HG03039 (cell line): Measurements from ENCODE around the gene CACNB4.
"Not testable (repeated sequence)": the region's sequence is repeated elsewhere in the genome, so short reads cannot be mapped to it uniquely, and the experiment has no call there.

ENCODE experiments used
- ATAC-seq: cut with Tn5 transposase; IDR thresholded peaks from one replicate; pipeline ENCODE4 v1.9.1; 2021; ENCODE audit warnings: mild to moderate bottlenecking, moderate library complexity; ENCODE audit not compliant: unreplicated experiment

CACNB4 gene

DNA sequence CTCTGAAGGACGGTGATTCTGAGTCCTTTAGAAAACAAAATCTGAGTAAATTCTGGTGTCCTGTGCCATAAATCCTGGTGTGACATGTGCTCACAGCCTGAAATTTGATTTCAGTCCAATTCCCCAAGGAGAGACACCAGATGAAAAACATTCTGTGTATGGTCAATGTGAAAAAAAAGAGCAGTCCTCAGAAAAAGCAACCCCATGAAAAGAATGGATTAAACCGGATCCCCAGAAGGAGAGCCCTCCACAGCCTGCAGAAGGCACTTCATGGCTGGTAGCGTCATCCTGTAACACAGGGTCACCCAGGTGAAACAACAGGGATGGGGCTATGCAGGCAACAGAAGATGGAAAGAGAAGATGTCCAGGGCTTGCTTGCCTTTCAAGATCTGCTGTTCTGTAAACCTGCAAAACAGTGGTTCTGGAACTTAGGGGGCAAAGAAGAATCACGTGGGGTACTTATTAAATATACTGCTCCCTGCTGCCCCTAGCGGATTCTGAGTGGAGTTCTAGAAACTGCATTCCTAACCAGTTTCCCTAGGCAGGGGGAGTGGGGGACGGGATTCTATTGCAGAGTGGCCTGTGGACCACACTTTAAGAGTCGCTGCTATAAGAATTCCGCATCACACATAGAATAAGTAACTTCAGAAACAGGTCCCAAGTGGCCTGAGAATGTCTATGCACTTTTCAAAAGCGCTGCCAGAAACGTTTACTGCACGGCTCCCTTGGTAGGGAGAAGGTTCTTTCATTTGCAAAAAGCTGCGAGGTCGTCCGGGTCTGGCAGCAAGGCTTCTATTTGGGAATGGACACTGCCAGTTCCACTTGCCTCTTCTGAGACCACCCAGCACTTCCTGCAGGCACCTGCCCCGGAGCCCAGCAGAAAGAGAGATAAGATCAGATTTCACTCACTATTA, 151.7 kb downstream of the CACNB4 start:
- no peak for ATAC-seq

DNA sequence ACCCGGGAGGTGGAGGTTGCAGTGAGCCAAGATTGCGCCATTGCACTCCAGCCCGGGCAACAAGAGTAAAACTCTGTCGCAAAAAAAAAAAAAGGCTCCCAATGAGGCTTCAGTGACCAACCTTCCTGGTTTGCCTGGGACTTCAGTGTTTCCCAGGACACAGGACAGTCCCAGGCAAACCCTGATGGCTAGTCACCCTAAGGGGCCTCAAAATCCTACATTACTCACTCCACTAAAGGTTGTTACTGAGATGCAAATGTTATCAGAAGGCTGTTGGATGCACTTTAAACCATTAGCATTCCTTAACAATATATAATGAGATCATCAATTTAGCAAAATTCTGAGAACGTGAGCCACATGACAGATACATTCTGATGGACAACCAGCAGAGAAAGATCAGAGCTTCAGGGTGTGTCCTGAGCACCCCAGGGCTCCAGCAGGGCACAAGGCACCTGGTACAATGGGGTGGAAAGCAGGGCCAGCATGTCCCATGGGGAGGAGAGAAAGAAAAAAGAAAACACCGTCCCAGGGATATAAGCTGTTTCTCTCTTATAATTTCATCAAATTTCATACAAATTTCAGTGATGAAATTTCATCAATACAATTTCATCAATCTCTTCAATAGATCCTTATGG, 152.5 kb downstream of the CACNB4 start:
- ATAC-seq, result no peak

DNA sequence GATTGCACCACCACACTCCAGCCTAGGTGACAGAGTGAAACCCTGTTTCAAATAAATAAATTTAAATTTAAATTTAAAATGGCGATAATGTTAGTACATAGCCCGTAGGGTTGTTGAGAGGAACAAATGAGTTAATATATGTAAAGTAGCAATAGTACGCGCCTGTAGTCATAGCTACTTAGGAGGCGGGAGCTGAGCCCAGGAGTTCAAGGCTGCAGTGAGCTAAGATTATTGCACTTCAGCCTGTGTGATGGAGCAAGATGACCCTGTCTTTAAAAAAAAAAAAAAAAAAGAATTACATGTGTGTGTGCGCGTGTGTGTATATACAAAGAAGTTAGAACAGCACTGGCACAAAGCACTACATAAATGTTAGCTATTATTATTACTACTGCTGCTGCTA, 153.2 kb downstream of the CACNB4 start:
- no peak for ATAC-seq

DNA sequence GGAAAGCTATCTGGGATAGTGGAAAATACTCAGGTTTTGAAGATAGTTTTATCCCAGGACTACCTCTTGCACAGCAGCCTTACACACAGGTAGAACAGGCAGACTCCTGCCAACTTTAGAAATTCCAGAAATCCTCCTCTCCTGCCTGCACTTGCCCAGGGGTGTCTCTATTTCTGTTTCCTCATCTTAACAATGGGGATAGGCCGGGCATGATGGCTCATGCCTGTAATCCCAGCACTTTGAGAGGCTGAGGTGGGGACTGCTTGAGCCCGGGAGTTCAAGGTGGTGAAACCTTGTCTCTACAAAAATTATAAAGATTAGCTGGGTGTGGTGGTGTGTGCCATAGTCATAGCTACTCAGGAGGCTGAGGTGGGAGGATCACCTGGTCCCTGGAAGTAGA, 153.7 kb downstream of the CACNB4 start:
- no peak for ATAC-seq

DNA sequence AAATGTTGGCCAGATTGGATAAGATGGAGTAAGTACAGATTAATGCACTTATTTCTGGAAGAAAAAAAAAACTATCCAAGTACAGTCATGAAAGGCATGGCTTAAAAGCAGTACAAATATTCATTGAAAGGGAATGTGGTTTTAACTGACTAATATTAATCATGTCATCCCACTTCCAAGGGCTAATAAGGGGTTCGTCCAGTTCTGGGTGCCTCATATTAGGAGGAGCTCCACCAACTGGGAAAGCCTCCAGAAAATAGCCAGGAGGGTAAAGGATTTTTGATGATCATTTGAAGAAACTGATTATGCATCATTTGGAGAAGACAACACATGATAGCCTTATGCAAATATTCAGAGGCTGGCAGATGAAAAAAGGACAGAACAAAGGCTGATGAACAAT, 155.4 kb downstream of the CACNB4 start:
- ATAC-seq, result no peak

DNA sequence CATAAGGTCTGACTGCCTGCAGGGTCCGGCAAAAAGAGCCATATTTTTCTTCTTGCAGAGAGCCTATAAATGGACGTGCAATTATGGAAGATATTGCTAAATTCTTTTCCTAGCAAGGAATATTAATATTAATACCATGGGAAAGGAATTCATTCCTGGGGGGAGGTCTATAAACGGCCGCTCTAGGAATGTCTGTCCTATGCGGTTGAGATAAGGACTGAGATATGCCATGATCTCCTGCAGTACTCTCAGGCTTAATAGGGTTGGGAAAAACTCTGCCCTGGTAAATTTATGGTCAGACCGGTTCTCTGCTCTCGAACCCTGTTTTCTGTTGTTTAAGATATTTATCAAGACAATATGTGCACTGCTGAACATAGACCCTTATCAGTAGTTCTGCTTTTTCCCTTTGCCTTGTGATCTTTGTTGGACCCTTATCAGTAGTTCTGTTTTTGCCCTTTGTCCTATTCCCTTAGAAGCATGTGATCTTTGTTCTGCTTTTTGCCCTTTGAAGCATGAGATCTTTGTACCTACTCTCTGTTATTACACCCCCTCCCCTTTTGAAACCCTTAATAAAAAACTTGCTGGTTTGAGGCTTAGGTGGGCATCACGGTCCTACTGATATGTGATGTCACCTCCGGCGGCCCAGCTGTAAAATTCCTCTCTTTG, 156.2 kb downstream of the CACNB4 start:
- not testable (repeated sequence) for ATAC-seq

DNA sequence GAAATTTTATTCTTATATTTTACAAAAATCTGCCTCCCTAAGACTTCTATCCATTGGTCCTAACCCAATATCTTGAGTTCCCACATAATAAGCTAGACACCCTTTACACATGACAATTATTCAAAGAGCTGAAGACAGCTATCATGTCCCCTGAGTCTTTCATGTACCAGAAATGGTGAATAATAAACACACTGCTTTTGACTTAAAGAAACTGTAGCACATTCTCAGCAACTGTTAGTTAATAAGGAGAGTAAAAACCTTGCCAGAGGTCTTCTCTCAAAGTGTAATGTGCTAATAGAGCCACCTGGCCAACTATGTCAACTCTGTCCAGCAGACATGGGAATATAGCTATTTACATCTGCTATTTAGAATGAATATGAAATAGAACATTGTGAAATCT, 160.9 kb downstream of the CACNB4 start:
- ATAC-seq, result no peak

DNA sequence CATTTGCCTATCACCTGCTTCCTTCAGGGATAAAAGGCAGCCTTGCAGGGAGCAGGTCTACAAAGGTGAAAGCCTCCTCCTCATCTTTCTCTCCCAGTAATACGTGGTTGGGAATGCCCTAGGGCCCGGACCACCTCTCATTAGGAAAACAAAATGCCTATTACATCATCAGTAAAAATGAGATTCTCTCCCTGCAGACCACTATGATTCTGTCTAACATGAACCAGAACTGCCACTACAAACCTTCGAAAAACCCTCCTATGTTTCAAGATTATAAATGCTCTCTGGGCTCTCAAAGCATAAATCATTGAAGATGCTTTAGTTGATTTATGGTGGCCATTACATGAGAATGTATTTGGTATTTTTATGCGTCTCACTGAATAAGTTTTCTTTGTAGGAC, 162.2 kb downstream of the CACNB4 start:
- ATAC-seq, result no peak

DNA sequence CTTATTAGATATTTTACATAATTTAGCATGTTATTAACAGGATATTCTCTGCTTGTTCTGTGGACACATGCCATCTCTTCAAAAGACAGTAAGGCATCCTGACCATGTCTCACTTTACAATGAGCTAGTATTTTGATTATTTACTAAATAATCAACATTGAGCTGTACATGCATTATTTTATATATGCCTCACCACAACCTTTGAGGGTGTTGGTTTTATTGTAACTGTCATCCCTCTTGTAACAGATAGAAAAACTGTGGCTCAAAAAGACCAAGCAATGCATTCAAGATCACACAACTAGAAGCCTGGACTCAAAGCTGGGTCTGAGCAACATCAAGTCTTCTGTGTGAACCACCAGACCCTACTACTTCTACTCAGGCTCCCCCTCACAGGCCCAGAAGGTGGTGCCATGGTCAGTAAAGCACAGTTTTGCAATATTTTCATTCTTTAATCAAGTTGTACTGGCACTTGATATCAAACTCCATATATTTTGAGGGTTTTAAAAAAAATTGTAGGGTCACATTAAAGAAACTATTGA, 165.5 kb downstream of the CACNB4 start:
- ATAC-seq, result no peak

DNA sequence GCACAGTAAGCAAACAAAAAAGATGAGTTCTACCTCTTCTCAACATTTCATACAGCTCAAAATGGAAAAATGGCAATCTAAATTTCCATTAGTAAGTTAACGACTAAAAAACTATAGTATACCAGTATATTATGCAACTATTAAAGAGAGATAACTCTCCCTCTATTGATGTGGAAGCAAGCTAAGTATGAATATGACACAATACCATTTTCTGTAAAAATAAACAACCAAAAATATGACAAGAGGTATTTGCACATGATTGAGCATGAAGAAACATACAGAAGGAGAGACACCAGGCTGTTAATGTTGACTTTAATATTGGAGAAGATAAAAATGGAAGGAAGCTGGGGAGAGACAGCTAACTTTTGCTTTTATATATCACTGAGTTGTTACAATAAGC, 167.1 kb downstream of the CACNB4 start:
- no peak for ATAC-seq

DNA sequence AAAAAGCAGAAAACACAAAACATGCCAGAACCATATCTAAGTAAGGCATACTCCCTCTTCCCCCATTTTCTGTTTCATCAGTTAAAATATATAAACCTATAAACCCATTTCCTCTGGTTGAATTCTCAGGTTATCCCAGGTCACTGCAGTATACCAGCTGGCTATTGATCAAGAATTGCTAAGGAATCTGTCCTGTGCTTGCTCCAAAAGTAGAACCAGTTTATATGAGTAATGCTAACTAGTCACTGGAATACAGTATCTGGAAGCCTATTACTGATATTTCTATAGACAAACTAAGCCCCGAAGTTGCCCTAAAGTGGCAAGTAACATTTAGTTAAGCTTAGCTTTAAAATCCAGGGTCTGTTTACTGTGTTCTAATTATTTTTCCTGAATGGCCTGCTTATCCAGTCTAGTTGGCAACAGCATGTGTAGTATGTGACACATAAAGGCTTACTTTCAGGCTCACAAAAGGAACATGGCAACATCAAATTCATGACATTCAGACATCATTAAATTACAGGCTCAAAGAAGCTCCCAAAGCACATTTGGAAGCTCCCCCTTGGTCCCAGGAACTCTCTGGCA, 167.7 kb downstream of the CACNB4 start:
- no peak for ATAC-seq

DNA sequence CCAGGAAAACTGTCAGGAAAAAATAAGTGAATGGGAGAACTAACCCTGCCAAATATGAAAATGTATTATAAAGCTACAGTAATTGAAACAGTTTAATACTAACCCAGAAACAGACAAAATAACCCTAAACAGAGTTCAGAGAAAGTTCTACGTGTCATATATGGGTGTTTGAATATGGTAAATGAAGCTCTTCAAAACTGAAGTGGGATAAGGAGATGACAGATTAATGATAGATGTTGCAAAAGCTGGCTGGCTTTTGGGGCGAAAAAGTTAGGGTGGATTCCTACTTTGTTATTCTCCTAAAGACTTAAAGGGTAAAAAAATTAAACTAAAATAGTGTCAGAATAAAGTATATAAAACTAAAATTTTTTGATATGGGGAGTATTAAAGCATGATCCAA, 168.8 kb downstream of the CACNB4 start:
- ATAC-seq, result no peak

DNA sequence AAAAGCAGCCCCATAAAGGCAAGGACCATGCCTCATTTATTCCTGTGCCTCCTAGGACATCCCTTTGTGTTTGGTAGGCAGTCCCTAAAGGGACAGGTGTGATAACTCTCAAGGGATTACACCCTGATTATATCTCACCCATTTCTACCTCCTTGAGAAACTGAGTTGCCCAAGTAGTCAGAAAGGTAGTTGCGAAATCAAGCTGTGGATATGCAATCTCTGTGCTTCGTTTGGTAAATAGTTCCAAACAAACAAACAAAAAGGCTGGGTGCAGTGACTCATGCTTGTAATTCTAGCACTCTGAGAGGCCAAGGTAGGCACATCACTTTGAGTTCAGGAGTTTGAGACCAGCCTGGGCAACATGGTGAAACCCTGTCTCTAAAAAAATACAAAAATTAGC, 170.5 kb downstream of the CACNB4 start:
- no peak for ATAC-seq

DNA sequence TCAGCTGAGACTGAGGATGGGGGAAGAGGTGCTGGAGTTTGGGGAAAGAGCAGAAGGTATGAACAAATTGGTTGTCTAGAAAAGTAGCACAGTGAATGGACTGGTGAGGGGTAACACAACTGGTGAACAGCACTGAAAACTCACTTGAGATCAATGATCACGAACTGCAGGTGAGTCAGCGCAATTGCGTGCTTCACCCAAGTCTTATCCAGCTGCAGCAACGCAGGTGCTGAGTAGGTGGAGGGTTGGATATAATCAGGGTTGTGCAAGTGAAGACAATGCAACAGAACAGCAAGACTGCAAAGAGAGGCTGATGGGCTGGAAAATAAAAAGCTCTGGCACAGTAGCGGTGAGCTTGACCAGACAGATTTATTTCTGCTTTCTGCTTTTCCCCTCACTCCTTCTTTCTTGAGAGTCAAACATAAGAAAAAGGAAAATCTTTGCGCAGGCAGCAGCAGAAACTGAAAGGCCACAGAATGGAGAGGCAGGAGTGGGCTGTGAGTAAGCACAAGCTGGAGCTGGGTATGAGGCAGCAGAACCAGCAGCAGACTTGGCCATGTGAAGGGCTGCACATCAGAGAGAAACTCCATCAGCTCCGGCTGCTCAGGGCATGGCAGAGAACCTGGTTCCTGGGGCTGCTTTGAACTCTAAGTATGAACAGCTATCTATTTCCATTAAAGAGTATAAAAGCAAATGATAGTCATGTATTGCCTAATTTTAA, 171.2 kb downstream of the CACNB4 start:
- no peak for ATAC-seq

DNA sequence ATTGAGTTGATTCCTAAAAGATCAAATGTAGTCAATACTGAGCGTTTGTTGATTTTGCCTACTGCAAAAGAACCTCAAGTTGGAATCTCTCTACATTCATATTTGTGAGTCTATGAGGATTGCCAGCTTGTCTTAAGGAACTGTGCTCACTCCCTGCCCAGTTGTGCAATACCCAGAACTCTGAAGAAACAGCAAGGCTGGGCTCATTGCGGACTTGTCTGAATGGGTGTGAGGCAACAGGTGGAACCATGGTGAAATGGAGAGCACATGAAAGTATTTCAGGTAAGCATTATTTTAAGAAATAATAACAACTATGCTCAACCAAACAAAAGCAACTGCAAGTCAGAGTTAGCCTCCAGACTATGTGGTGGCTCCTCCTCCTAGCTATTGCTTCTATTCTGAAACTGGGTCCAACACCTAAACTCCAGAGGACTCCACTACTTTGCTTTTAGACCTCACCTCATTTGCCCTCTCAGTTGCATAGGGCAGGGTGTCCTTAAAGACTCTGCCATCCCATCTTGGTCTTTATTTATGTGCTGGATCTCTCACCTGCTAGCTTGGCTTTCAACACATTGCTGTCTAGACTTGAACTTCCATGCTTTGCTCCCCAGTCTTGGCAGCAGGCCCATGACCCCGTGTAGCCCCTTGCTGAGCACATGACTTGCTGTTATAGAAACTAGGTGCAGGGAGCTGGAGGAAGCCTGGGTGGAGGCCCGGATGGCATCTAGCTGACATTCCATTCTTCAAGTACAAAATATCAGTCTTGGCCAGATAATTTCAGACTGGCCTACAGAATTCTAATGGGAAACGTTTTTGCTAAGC, 175.8 kb downstream of the CACNB4 start:
- ATAC-seq, result no peak

DNA sequence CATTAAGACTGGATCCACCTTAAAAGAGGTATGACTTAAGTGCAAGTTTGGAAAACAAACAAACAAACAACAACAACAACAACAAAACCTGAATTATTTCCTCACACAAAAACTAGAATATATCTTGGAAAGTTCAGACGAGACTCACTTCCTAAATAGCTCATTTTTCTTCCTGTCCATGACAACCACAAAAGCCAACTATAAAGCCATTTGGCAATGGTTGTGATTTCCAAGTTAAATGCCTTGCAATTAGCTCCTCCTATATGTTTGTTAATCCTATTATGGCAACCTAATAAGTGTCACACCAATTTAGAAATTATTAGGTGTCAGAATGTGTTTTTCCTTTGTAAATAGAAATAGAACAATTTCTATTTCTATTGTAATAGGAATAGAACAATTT, 179.1 kb downstream of the CACNB4 start:
- ATAC-seq, result no peak

DNA sequence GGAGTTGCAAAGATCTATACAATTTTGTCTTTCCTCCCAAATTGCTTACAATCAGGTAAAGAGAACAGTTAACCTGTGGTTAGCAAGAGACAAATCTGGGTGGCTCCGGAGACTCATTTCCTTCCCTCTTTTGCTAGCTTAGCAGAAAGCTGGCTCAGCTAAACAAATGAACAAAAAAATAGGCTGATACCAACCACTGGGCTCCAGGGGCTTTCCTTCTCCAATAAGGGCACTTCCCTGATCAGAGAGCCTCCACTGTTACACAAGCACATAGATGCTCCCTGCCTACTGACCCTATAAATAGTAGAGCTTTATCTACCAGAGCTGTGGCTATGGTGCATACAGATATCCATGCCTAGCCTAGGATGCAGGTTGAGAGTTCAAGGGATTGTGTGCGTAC, 180.5 kb downstream of the CACNB4 start:
- no peak for ATAC-seq

DNA sequence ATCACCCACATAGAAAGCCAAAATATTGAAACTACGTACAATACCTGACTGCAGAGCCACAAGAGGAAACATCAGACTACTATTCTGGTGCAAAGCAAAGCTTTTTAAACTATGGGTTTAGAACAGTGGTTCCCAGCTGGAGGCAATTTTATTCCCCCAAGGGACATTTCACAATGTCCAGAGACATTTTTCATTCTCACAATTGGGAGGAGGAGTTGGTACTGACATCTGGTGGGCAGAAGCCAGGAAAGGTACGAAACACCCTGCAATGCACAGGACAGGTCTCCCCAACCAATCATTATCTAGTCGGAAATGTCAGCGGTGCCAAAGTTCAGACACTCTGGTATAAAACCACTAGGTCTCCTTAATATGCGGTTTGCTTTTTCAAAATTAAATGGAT, 182.2 kb downstream of the CACNB4 start:
- ATAC-seq, result no peak

DNA sequence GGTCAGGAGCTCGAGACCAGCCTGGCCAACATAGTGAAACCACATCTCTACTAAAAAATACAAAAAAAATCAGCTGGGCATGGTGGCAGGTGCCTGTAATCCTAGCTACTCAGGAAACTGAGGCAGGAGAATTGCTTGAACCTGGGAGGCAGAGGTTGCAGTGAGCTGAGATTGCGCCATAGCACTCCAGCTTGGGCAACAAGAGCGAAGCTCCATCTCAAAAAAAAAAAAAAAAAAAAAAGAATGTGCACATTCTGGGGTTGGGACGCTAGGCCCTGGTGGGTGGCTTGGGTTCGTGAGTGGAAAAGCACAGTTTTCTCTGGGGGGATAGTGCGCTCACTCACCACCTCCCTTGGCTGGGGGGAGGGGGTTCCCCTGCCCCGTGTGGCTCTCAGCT, 183.2 kb downstream of the CACNB4 start:
- ATAC-seq, result not testable (repeated sequence)
